GM19240 (cell line): ENCODE data around the gene SMLR1.

Experiments used
- DNase-seq: peaks from one replicate; pipeline ENCODE4 v3.0.0; 2011; ENCODE audit warnings: low spot score; ENCODE audit not compliant: insufficient read length

SMLR1 gene

DNA sequence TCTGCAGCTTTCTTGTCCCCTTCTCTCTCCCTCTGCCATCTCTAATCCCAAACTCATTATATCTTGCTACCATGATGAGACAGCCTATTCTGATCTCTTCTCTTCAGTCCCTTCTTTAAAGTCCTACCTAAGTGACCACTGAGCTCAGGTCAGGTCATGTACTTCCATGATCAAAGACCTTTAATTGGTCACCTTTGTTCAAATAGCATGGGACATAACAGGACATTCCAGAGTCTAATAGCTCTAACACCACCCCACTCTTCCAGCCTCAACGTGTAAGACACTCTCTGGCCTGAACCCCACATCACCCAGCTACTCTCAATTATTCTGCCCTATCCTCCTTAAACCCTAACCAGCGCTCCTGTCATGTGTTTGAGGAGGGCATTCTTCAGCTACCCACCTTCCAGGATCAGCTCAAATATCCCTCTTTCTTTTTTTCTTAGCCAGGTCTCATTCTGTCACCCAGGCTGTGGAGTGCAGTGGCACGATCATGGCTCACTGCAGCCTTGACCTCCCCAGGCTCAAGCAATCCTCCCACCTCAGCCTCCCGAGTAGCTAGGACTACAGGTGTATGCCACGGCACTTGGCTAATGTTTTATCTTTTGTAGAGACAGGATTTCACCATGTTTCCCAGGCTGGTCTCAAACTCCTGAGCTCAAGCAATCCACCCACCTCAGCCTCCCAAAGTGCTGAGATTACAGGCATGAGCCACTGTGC lies 2.1 kb upstream of the SMLR1 start:
- DNase-seq, result no peak

DNA sequence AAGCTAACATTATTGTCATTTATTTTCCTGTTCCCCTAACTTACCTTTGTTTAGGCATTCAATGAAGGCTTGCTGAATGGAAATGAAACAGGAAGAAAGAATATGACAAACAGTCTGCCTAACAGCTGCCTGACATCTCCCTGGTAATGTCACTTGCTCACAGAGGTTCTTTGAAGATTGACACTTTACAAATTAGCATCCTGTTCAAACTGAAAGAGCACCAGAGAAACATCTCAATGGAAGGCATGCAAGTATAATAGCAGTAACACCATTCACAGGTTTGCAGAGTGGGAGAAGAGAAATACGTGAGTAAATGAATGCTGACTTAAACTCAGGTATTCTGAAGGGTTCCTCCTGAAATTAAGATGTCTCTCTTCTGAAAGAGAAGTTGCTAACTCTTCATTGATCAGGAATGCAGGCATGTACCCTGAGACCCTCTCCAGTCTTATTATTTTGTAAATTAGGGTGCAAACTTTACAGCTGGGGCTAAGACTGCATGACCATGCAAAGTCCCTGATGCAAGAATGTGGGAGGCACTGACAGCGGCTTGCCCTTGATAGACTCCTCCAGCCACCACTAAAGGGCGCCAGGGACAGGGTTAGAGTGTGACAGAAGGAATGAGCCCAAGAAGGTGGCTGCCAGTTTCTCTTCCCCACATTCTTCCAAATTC lies 1.3 kb upstream of the SMLR1 start:
- no peak for DNase-seq

DNA sequence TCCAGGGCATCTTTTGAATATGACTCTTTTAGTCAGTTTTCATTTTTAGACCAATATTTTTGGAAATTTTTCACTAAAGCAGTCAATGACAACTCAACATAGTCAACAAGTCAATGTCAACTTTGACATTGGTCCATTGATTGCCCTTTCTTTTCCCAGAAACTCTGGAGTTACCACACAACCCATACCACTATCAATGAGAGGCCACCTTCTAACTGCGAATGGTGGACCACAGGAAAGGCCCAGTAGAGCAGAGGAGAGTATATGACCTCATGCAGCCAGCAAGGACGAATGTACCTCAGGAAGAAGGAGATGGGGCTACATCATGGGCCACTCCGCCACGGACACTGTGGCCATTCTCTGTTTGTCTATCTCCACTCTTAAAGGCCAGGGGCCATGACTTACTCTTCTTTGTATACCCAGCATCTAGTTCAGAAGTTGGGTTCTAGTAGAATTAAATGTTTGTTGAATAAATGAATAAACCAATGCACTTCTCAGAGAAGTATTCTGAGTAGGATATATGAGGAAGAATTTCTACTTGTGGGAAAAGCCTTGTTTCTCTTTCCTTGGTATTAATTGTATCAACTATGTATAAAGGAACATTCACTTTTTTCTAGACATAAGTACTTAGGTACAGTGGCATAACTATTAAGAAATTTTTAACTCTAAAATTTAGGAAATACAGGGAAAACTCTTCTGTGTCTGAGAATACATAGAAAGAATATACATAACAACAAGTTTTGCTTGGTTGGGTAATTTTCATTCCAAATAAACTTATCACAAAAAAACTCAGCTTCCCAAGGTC lies 562 bp upstream of the SMLR1 start:
- no peak for DNase-seq

DNA sequence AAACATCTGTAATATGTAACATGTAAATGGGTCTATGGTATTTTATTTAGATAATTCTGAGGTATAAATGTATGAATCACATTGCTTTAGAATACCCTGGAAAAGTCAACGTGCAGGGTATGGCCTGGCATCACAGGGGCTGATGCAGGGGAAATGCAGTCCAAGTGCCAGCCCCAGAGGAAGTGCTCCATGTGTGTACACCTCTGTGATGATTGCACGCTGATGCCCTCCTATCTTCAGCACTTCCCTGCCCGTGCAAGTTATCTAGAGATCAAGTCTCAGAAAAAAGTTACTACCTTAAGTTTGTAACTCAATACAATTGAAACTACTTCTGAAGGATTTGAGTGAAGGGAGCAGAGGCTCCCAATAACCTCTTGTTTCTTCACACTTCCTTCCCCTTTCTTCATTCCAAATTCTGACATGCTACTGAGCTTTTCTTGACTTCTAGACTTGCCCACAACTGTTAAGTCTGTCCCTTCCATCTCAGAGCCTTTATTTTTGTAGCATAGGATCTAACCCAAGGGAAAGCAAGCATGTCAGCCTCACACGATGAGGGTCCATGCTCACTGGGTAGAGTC lies 2.2 kb downstream of the SMLR1 start:
- DNase-seq, result no peak

DNA sequence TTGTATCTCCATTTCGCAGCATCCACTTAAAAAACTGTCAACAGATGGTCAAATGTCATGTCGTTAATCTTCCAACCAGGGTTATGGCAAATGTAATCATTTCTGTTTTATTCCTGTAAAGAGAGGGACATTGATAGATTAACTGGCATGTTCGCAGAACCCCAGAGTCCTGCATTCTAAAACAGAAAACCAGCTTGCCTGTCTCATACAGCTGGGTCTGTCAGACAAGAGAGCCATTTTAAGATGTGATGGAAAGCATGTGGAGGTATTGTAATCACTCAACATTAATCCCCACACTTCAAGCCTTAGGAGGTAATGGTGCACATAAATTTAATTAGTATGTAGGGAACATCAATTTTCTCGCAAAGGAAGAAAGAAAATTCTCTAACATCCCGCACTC lies 4.4 kb downstream of the SMLR1 start:
- no peak for DNase-seq

DNA sequence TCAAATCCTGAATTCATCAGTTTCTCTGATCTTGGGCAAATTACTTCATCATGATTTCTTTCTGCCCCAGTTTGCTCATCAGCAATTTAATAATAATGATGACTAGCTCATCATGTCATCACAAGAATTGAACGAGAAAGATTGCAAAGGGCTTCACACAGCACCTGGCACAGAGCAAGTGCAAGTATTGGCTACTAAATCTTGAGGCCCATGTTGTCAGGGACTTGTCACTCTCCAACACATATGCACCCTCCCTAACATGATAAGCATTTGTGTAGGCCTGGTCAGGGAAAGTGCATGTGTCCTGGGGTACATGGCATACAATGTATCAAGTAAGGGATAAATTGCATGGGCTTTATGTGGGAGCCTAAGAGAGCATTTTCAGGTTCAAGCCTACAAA lies 6.4 kb downstream of the SMLR1 start:
- DNase-seq, result no peak

DNA sequence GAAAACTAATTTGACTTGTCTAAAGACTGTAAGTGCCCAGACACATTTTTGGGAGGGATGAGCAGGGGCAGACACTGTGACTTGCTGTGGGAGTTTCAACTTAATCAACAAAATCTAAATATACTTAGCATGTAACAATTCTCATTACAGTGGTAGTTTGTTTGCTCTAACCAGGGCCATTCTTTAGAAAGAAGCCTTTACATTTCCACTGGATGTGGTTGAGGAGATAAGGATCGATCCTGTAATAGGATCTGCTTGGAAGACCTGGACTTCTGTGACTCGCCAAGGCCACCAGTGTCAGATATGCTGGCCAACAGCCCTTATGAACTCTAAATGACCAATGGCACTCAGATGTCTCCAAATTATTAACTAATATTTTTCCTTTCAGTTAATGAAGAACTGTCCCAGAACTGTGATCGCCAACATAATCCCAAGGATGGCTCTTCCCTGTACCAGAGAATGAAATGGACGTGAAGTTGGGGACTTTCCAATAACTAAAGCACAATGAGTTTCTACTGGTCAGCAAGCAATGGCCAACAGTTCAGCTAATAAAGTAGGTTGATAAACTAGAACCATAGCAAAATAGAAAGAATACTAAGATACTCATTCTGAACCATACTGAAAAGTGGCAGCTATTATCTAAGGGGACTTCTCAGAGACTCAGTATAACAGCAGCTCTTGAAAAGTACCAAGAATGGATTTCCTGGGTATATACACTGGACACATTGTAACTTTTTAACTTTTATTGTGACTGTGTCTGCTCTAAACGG lies 7.5 kb downstream of the SMLR1 start:
- no peak for DNase-seq

DNA sequence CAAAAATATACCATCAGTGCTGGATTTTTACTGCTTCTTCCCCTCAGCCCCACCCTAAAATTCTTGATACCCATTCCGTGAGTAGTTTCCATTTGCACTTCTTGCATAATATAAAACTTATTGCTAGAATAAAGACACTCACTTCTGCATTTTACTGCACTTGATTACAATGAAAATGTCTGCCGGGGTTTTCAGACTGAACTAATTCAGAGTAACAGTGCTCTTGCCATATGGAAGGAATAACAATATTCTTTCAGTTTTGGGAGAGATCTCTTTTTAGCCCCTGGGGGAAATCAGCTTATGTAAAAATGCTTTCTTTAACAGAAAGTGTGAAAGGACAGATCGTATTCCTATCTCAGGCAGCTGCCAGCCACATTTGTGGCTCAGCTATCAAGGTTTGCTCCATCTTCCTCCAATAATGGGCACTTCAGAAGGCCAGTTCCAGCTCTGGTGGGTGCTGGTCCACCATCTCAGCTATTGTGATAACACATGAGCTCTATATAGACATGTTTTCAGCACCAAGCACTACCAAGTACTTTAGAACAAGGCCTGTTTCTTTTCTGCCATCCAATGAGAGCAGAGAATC lies 8.9 kb downstream of the SMLR1 start:
- no peak for DNase-seq

- no peak for DNase-seq
Measured at GRCh38 chr6:130837067-130837466, 9.9 kb downstream of the SMLR1 start.

GRCh38 chr6:130838250-130838860 lies 11.1 kb downstream of the SMLR1 start:
- DNase-seq, result no peak

DNA sequence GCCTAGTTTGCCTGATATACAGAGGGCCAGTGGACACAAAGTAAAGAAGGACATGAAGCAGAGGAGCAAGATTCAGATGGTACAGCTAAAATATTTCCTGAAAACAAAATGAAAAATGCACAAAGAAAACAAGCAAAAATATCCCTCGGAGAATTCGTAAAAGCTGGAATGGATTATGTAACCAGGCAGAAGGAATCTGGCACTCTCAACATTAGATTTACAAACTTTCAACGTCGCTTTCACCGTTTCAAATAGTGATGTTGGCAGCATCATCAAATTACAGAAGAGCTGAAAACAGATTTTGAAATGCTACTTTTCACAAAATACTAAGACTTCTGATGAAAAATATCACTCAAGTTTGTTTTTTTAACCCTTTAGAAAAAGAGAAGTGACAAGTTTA lies 11.7 kb downstream of the SMLR1 start:
- DNase-seq, result no peak

DNA sequence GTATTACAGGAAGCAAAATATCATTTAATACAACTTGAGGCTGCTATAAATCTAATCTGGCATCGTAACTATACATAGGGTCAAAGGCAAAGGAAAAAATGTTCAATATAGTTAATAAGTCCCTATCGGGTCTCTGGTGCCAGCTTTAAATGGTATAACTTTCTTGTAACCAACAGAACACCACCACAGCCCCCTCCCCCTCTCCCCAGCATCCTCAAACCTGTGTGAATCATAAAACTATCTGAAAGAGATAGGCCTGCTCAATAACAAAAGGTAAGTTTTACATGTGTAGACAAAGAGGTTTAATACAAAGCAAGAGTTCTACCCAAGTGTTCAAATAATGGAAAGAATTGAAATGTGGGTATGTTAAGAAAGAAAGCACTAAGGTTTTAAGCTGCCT lies 12.2 kb downstream of the SMLR1 start:
- DNase-seq, result no peak

GRCh38 chr6:130840050-130840449 lies 12.8 kb downstream of the SMLR1 start:
- no peak for DNase-seq

GRCh38 chr6:130841128-130841728 lies 14.0 kb downstream of the SMLR1 start:
- DNase-seq, result no peak

DNA sequence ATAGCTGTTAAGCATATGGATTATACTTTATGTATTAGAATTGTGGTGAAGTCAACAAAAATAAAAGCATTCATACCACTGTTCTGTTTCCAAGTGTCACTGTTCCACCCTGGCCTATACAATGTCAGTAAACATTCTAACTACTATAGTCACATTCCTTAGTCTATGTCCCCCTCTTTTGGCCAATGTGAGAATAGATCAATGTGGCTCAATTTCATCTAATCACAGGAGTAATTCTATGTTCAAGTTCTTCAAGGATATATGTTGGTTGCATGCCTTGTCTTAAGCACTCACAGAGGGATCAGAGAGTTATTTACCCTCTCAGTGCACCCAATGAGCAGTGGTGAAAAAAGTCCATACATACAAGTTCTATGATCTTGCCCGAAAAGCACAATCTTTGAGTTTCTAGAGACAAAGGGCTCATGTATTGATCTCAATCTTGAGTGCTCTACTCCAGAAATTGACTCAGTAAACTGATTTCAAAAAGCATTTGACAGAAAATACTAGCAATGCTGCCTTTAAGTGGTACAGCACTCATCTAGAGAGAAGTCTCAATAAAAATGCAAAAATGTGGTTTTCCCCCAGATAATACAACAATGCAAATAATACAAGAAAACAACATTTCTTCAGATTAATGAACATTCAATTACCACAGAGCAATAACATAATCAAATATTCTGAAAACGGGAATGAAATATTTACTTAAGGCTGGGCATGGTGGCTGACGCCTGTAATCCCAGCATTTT lies 16.5 kb downstream of the SMLR1 start:
- no peak for DNase-seq

DNA sequence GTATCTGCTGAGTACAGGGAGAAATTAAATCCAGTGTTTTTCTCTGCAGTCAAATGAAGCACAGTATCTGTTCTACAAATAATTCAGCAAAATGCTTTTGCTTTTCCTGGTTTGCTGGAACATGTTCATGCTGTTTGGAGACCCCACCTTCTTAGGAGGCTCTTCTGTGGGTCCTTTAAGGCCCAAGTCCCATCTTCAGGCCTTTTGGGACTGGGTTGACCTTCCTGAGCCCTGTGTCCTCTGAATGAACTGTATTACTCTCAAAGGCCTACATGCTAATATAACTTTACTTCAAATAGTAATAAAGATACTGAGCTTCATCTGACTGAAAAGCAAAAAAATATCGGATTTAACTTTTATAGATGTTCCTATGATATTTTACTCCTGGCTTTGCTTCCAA lies 19.3 kb downstream of the SMLR1 start:
- DNase-seq, result no peak

GRCh38 chr6:130847001-130847910 lies 20.1 kb downstream of the SMLR1 start:
- DNase-seq, result no peak

- no peak for DNase-seq
Measured at GRCh38 chr6:130848945-130849344, 21.7 kb downstream of the SMLR1 start.
